HG03571 (cell line): Measurements from ENCODE around the gene OGFOD1.

Experiments
- ATAC-seq: cut with Tn5 transposase; IDR thresholded peaks from one replicate; pipeline ENCODE4 v1.9.1; 2021; ENCODE audit not compliant: unreplicated experiment

OGFOD1 gene

DNA sequence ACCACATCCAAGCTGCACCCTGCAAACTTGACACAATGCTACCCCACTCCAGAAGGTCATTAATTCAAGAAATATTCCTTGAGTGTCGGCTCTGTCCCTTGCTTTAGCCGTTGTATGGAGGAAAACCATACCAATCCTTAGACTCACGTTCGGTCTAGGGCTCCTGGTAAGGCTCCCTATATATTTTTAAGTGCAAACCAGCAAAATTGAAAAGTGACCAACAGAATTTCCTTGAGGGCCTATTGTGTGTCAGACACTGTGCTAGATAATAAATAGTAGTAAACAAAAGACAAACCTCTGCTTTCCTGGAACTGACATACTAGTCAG, 68.9 kb downstream of the OGFOD1 start:
- no peak for ATAC-seq

DNA sequence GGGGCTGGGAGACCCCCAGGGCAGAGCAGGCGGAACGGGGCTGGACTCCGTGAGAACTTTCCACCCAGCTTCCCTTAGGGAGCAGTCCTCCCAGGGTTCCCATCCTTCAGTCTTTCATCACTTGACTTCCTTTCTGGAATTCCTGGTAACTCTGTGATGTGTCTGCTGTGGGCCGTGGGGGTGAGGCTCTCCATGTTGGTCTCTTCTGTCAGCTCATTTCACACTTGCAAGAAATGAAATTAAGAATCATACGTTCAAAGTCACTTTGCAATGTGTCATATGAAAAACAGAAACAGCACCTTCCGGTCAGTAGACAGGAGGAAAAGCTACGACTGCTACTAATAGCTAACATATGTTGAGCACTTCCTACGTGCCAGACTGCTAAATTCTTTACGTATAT, 73.9 kb downstream of the OGFOD1 start:
- ATAC-seq: no peak
